Activated CD4-positive, alpha-beta T cell treated with anti-CD3 and anti-CD28 coated beads, Interleukin-2, amount 10 ng/mL, durations not matched to agents 24 days and 14 days (primary cell): ENCODE data around the gene DAB2IP. TPM values are rescaled to one million over a fixed set of nuclear protein-coding genes. Genes with fewer than 3 reads are reported as not detected.

ENCODE experiments used
- DNase-seq: peaks from one replicate; pipeline ENCODE4 v3.0.0; 2022
- H3K27ac Mint-ChIP-seq: one replicate; pipeline ENCODE4 v1.8.0; 2022; ENCODE audit warnings: mild to moderate bottlenecking, mixed read lengths
- H3K27me3 Mint-ChIP-seq: one replicate; pipeline ENCODE4 v1.8.0; 2022; ENCODE audit warnings: mixed read lengths
- H3K36me3 Mint-ChIP-seq: one replicate; pipeline ENCODE4 v1.8.0; 2022; ENCODE audit warnings: low read depth, mild to moderate bottlenecking, mixed read lengths
- H3K4me1 Mint-ChIP-seq: one replicate; pipeline ENCODE4 v1.8.0; 2021; ENCODE audit warnings: mixed read lengths
- H3K4me3 Mint-ChIP-seq: one replicate; pipeline ENCODE4 v1.8.0; 2022; ENCODE audit warnings: mild to moderate bottlenecking, moderate library complexity, mixed read lengths
- H3K9me3 Mint-ChIP-seq: one replicate; pipeline ENCODE4 v1.8.0; 2021; ENCODE audit warnings: mixed read lengths
- intact Hi-C: fragments of 100-400 bp; cut with micrococcal nuclease; formaldehyde crosslinking; loops from one replicate; pipeline ENCODE4 v1.15.1; 2023
- total RNA-seq: library from RNA; stranded (reverse); gene quantifications from 2 replicates; pipeline ENCODE4 v1.2.3, GENCODE V29; 2022

DAB2IP gene
- total RNA-seq, 1 donor from 2014 or later = not detected

- H3K27me3 Mint-ChIP-seq = peaks cover 2% of the 10 kb centered on the region
- DNase-seq = no peak
- H3K27ac Mint-ChIP-seq = no peak overlapping the region
- no peaks in the 10 kb centered on the region for H3K9me3 Mint-ChIP-seq
- H3K4me3 Mint-ChIP-seq = no peak overlapping the region
- no peaks in the 10 kb centered on the region for H3K4me1 Mint-ChIP-seq
- intact Hi-C loops = no loop called here
- no peaks in the 10 kb centered on the region for H3K36me3 Mint-ChIP-seq
These were observed 21.6 kb downstream of the DAB2IP start for GRCh38 chr9:121672986-121673385.

GRCh38 chr9:121673576-121673975, 22.1 kb downstream of the DAB2IP start:
- no peak overlapping the region for H3K27ac Mint-ChIP-seq

GRCh38 chr9:121674017-121674416, 22.6 kb downstream of the DAB2IP start:
- Mint-ChIP-seq H3K27me3 (peaks cover 2% of the 10 kb centered on the region), H3K36me3 (no peaks in the 10 kb centered on the region), H3K4me1 (no peaks in the 10 kb centered on the region), H3K4me3 (no peak overlapping the region), H3K9me3 (no peaks in the 10 kb centered on the region), H3K27ac (no peak overlapping the region)
- DNase-seq = no peak
- intact Hi-C loops = no loop called here

More at GRCh38 chr9:121673576-121673975, 22.1 kb downstream of the DAB2IP start:
- peaks cover 2% of the 10 kb centered on the region for H3K27me3 Mint-ChIP-seq
- no peak overlapping the region for H3K4me3 Mint-ChIP-seq
- no peak for DNase-seq
- H3K9me3 Mint-ChIP-seq = no peaks in the 10 kb centered on the region
- H3K36me3 Mint-ChIP-seq = no peaks in the 10 kb centered on the region
- intact Hi-C loops = no loop called here
- no peaks in the 10 kb centered on the region for H3K4me1 Mint-ChIP-seq

GRCh38 chr9:121674952-121675351, 23.5 kb downstream of the DAB2IP start:
- Mint-ChIP-seq H3K4me1 (no peaks in the 10 kb centered on the region), H3K4me3 (no peak overlapping the region), H3K9me3 (no peaks in the 10 kb centered on the region), H3K27me3 (peaks cover 2% of the 10 kb centered on the region), H3K36me3 (no peaks in the 10 kb centered on the region), H3K27ac (no peak overlapping the region)
- intact Hi-C loops = no loop called here
- DNase-seq = no peak

- intact Hi-C loops = no loop called here
- Mint-ChIP-seq H3K27me3 (peaks cover 2% of the 10 kb centered on the region), H3K4me1 (no peaks in the 10 kb centered on the region), H3K9me3 (no peaks in the 10 kb centered on the region), H3K27ac (no peak overlapping the region), H3K4me3 (no peak overlapping the region), H3K36me3 (no peaks in the 10 kb centered on the region)
- no peak for DNase-seq
These were observed 23.9 kb downstream of the DAB2IP start for GRCh38 chr9:121675381-121675780.

- Mint-ChIP-seq H3K27me3 (no peaks in the 10 kb centered on the region), H3K9me3 (no peaks in the 10 kb centered on the region)
- intact Hi-C loops = no loop called here
These were observed 24.8 kb downstream of the DAB2IP start for GRCh38 chr9:121675969-121676822.

GRCh38 chr9:121676926-121677325, 25.5 kb downstream of the DAB2IP start:
- no peaks in the 10 kb centered on the region for H3K9me3 Mint-ChIP-seq
- no peak overlapping the region for H3K27ac Mint-ChIP-seq
- H3K27me3 Mint-ChIP-seq = no peaks in the 10 kb centered on the region
- no peak for DNase-seq
- intact Hi-C loops = no loop called here
- H3K4me1 Mint-ChIP-seq = no peaks in the 10 kb centered on the region
- H3K4me3 Mint-ChIP-seq = no peak overlapping the region
- no peaks in the 10 kb centered on the region for H3K36me3 Mint-ChIP-seq

More at GRCh38 chr9:121675969-121676822, 24.8 kb downstream of the DAB2IP start:
- Mint-ChIP-seq H3K36me3 (no peaks in the 10 kb centered on the region), H3K4me1 (no peaks in the 10 kb centered on the region), H3K27ac (no peak overlapping the region), H3K4me3 (no peak overlapping the region)
- no peak for DNase-seq

- no peak for DNase-seq
- no peaks in the 10 kb centered on the region for H3K9me3 Mint-ChIP-seq
- no peaks in the 10 kb centered on the region for H3K36me3 Mint-ChIP-seq
- H3K27ac Mint-ChIP-seq = no peak overlapping the region
- peaks cover under 1% of the 10 kb centered on the region for H3K27me3 Mint-ChIP-seq
- no peaks in the 10 kb centered on the region for H3K4me1 Mint-ChIP-seq
- intact Hi-C loops = no loop called here
- no peak overlapping the region for H3K4me3 Mint-ChIP-seq
These were observed 27.1 kb downstream of the DAB2IP start for GRCh38 chr9:121678501-121679022.

- DNase-seq = no peak
- H3K4me3 Mint-ChIP-seq = no peak overlapping the region
- peaks cover 2% of the 10 kb centered on the region for H3K27me3 Mint-ChIP-seq
- intact Hi-C loops = loop anchor here (10.0 kb wide), 1 partner anchor 135 kb away; no protein-coding TSS in a partner anchor
- no peak overlapping the region for H3K27ac Mint-ChIP-seq
- H3K36me3 Mint-ChIP-seq = no peaks in the 10 kb centered on the region
- H3K4me1 Mint-ChIP-seq = no peaks in the 10 kb centered on the region
- H3K9me3 Mint-ChIP-seq = no peaks in the 10 kb centered on the region
These were observed 28.6 kb downstream of the DAB2IP start for GRCh38 chr9:121679901-121680635.

GRCh38 chr9:121681404-121681803, 30.0 kb downstream of the DAB2IP start:
- no peak for DNase-seq
- H3K27ac Mint-ChIP-seq = no peak overlapping the region
- H3K9me3 Mint-ChIP-seq = no peaks in the 10 kb centered on the region
- H3K27me3 Mint-ChIP-seq = peaks cover 2% of the 10 kb centered on the region
- intact Hi-C loops = loop anchor here (10.0 kb wide), 1 partner anchor 137 kb away; no protein-coding TSS in a partner anchor
- H3K36me3 Mint-ChIP-seq = no peaks in the 10 kb centered on the region
- H3K4me3 Mint-ChIP-seq = no peak overlapping the region
- no peaks in the 10 kb centered on the region for H3K4me1 Mint-ChIP-seq

GRCh38 chr9:121682201-121682600, 30.8 kb downstream of the DAB2IP start:
- no peak for DNase-seq
- Mint-ChIP-seq H3K9me3 (no peaks in the 10 kb centered on the region), H3K4me3 (no peak overlapping the region), H3K27ac (no peak overlapping the region), H3K4me1 (no peaks in the 10 kb centered on the region), H3K27me3 (peaks cover 2% of the 10 kb centered on the region), H3K36me3 (no peaks in the 10 kb centered on the region)
- intact Hi-C loops = loop anchor here (10.0 kb wide), 1 partner anchor 137 kb away; no protein-coding TSS in a partner anchor

- intact Hi-C loops = loop anchor here (10.0 kb wide), 1 partner anchor 138 kb away; no protein-coding TSS in a partner anchor
- Mint-ChIP-seq H3K9me3 (no peaks in the 10 kb centered on the region), H3K4me1 (no peaks in the 10 kb centered on the region), H3K27me3 (peaks cover 2% of the 10 kb centered on the region), H3K36me3 (no peaks in the 10 kb centered on the region), H3K4me3 (no peak overlapping the region), H3K27ac (no peak overlapping the region)
- DNase-seq = no peak
These were observed 31.6 kb downstream of the DAB2IP start for GRCh38 chr9:121682926-121683515.

- no peak overlapping the region for H3K27ac Mint-ChIP-seq
- H3K9me3 Mint-ChIP-seq = no peaks in the 10 kb centered on the region
- intact Hi-C loops = loop anchor here (10.0 kb wide), 1 partner anchor 139 kb away; no protein-coding TSS in a partner anchor
These were observed 32.2 kb downstream of the DAB2IP start for GRCh38 chr9:121683652-121684051.

More at GRCh38 chr9:121683652-121684051, 32.2 kb downstream of the DAB2IP start:
- H3K4me3 Mint-ChIP-seq = no peak overlapping the region
- no peaks in the 10 kb centered on the region for H3K36me3 Mint-ChIP-seq
- H3K27me3 Mint-ChIP-seq = peaks cover 4% of the 10 kb centered on the region
- no peak for DNase-seq
- H3K4me1 Mint-ChIP-seq = no peaks in the 10 kb centered on the region
